ENCODE results near the gene RPA1.
"Not testable (repeated sequence)": the region's sequence is repeated elsewhere in the genome, so short reads cannot be mapped to it uniquely, and the experiment has no call there.

The RPA1 gene

GRCh38 chr17:1820528-1821252 lies 9.1 kb upstream of the RPA1 start:
- Histone ChIP-seq H3K27me3 (ENCODE audit: low read depth, low read length) (no peaks in the 10 kb centered on the region), H3K4me3 (ENCODE audit: low read depth in 1 of 2, low read length in 2 of 2) (no peak overlapping the region), H3K27ac (ENCODE audit: low read length) (no peak overlapping the region), H3K36me3 (ENCODE audit: control insufficient read depth in 1 of 2, insufficient read depth in 2 of 2, low read length in 2 of 2) (peaks cover 3 to 5% of the 10 kb centered on the region in 2 donors), H3K9me3 (ENCODE audit: control insufficient read depth in 1 of 2, low read length in 2 of 2) (no peaks in the 10 kb centered on the region), H3K4me1 (ENCODE audit: control insufficient read depth in 1 of 2, insufficient read depth in 2 of 2, low read length in 2 of 2) (no peaks in the 10 kb centered on the region)

GRCh38 chr17:1829216-1829591 lies 601 bp upstream of the RPA1 start:
- Histone ChIP-seq H3K4me3 (ENCODE audit: low read depth in 1 of 2, low read length in 2 of 2) (peak overlapping the region; percentile 79 to 89), H3K36me3 (ENCODE audit: control insufficient read depth in 1 of 2, insufficient read depth in 2 of 2, low read length in 2 of 2) (peaks cover 4 to 5% of the 10 kb centered on the region in 2 donors), H3K27me3 (ENCODE audit: low read depth, low read length) (no peaks in the 10 kb centered on the region), H3K9me3 (ENCODE audit: control insufficient read depth in 1 of 2, low read length in 2 of 2) (no peaks in the 10 kb centered on the region), H3K27ac (ENCODE audit: low read length) (peak overlapping the region; percentile 67), H3K4me1 (ENCODE audit: control insufficient read depth in 1 of 2, insufficient read depth in 2 of 2, low read length in 2 of 2) (peaks cover 11 to 19% of the 10 kb centered on the region in 2 donors)

- Histone ChIP-seq H3K4me3 (ENCODE audit: low read depth in 1 of 2, low read length in 2 of 2) (peak overlapping the region; percentile 79 to 89), H3K9me3 (ENCODE audit: control insufficient read depth in 1 of 2, low read length in 2 of 2) (no peaks in the 10 kb centered on the region), H3K27me3 (ENCODE audit: low read depth, low read length) (no peaks in the 10 kb centered on the region), H3K27ac (ENCODE audit: low read length) (peak overlapping the region; percentile 56), H3K4me1 (ENCODE audit: control insufficient read depth in 1 of 2, insufficient read depth in 2 of 2, low read length in 2 of 2) (peaks cover 11 to 19% of the 10 kb centered on the region in 2 donors), H3K36me3 (ENCODE audit: control insufficient read depth in 1 of 2, insufficient read depth in 2 of 2, low read length in 2 of 2) (peaks cover 4% of the 10 kb centered on the region in 2 donors)
Observed at GRCh38 chr17:1830288-1830687, 483 bp downstream of the RPA1 start.

GRCh38 chr17:1834380-1835149 lies 4.8 kb downstream of the RPA1 start:
- H3K4me3 ChIP-seq (ENCODE audit: low read depth in 1 of 2, low read length in 2 of 2): no peak overlapping the region
- H3K27ac ChIP-seq (ENCODE audit: low read length): no peak overlapping the region
- peaks cover 0 to 6% of the 10 kb centered on the region in 2 donors for H3K36me3 ChIP-seq (ENCODE audit: control insufficient read depth in 1 of 2, insufficient read depth in 2 of 2, low read length in 2 of 2)
- H3K9me3 ChIP-seq (ENCODE audit: control insufficient read depth in 1 of 2, low read length in 2 of 2): no peaks in the 10 kb centered on the region
- H3K4me1 ChIP-seq (ENCODE audit: control insufficient read depth in 1 of 2, insufficient read depth in 2 of 2, low read length in 2 of 2): peaks cover 5 to 10% of the 10 kb centered on the region in 2 donors
- no peaks in the 10 kb centered on the region for H3K27me3 ChIP-seq (ENCODE audit: low read depth, low read length)

GRCh38 chr17:1839516-1839915 lies 9.7 kb downstream of the RPA1 start:
- Histone ChIP-seq H3K27me3 (ENCODE audit: low read depth, low read length) (no peaks in the 10 kb centered on the region), H3K36me3 (ENCODE audit: control insufficient read depth in 1 of 2, insufficient read depth in 2 of 2, low read length in 2 of 2) (peaks cover 17 to 25% of the 10 kb centered on the region in 2 donors), H3K9me3 (ENCODE audit: control insufficient read depth in 1 of 2, low read length in 2 of 2) (no peaks in the 10 kb centered on the region), H3K4me1 (ENCODE audit: control insufficient read depth in 1 of 2, insufficient read depth in 2 of 2, low read length in 2 of 2) (no peaks in the 10 kb centered on the region), H3K27ac (ENCODE audit: low read length) (no peak overlapping the region), H3K4me3 (ENCODE audit: low read depth in 1 of 2, low read length in 2 of 2) (no peak overlapping the region)

GRCh38 chr17:1843947-1844346 lies 14.1 kb downstream of the RPA1 start:
- peaks cover 32 to 50% of the 10 kb centered on the region in 2 donors for H3K36me3 ChIP-seq (ENCODE audit: control insufficient read depth in 1 of 2, insufficient read depth in 2 of 2, low read length in 2 of 2)
- H3K9me3 ChIP-seq (ENCODE audit: control insufficient read depth in 1 of 2, low read length in 2 of 2): no peaks in the 10 kb centered on the region
- H3K27me3 ChIP-seq (ENCODE audit: low read depth, low read length): no peaks in the 10 kb centered on the region
- no peaks in the 10 kb centered on the region for H3K4me1 ChIP-seq (ENCODE audit: control insufficient read depth in 1 of 2, insufficient read depth in 2 of 2, low read length in 2 of 2)
- H3K27ac ChIP-seq (ENCODE audit: low read length): no peak overlapping the region
- H3K4me3 ChIP-seq (ENCODE audit: low read depth in 1 of 2, low read length in 2 of 2): no peak overlapping the region

GRCh38 chr17:1847191-1847590 lies 17.4 kb downstream of the RPA1 start:
- H3K4me3 ChIP-seq (ENCODE audit: low read depth in 1 of 2, low read length in 2 of 2): no peak overlapping the region
- no peaks in the 10 kb centered on the region for H3K9me3 ChIP-seq (ENCODE audit: control insufficient read depth in 1 of 2, low read length in 2 of 2)
- no peak overlapping the region for H3K27ac ChIP-seq (ENCODE audit: low read length)
- H3K27me3 ChIP-seq (ENCODE audit: low read depth, low read length): no peaks in the 10 kb centered on the region
- H3K4me1 ChIP-seq (ENCODE audit: control insufficient read depth in 1 of 2, insufficient read depth in 2 of 2, low read length in 2 of 2): no peaks in the 10 kb centered on the region
- H3K36me3 ChIP-seq (ENCODE audit: control insufficient read depth in 1 of 2, insufficient read depth in 2 of 2, low read length in 2 of 2): peaks cover 35 to 55% of the 10 kb centered on the region in 2 donors

GRCh38 chr17:1852327-1852726 lies 22.5 kb downstream of the RPA1 start:
- H3K27me3 ChIP-seq (ENCODE audit: low read depth, low read length): no peaks in the 10 kb centered on the region
- no peak overlapping the region for H3K27ac ChIP-seq (ENCODE audit: low read length)
- H3K4me1 ChIP-seq (ENCODE audit: control insufficient read depth in 1 of 2, insufficient read depth in 2 of 2, low read length in 2 of 2): no peaks in the 10 kb centered on the region
- H3K36me3 ChIP-seq (ENCODE audit: control insufficient read depth in 1 of 2, insufficient read depth in 2 of 2, low read length in 2 of 2): peaks cover 24 to 42% of the 10 kb centered on the region in 2 donors
- no peaks in the 10 kb centered on the region for H3K9me3 ChIP-seq (ENCODE audit: control insufficient read depth in 1 of 2, low read length in 2 of 2)
- no peak overlapping the region for H3K4me3 ChIP-seq (ENCODE audit: low read depth in 1 of 2, low read length in 2 of 2)

- Histone ChIP-seq H3K36me3 (ENCODE audit: control insufficient read depth in 1 of 2, insufficient read depth in 2 of 2, low read length in 2 of 2) (peaks cover 20 to 36% of the 10 kb centered on the region in 2 donors), H3K9me3 (ENCODE audit: control insufficient read depth in 1 of 2, low read length in 2 of 2) (no peaks in the 10 kb centered on the region)
Observed at GRCh38 chr17:1853698-1854097, 23.9 kb downstream of the RPA1 start.

GRCh38 chr17:1856462-1856861 lies 26.7 kb downstream of the RPA1 start:
- H3K4me3 ChIP-seq (ENCODE audit: low read depth in 1 of 2, low read length in 2 of 2); H3K27ac ChIP-seq (ENCODE audit: low read length); H3K4me1 ChIP-seq (ENCODE audit: control insufficient read depth in 1 of 2, insufficient read depth in 2 of 2, low read length in 2 of 2); H3K9me3 ChIP-seq (ENCODE audit: control insufficient read depth in 1 of 2, low read length in 2 of 2); H3K27me3 ChIP-seq (ENCODE audit: low read depth, low read length): not testable (repeated sequence)
- H3K36me3 ChIP-seq (ENCODE audit: control insufficient read depth in 1 of 2, insufficient read depth in 2 of 2, low read length in 2 of 2): peaks cover 20 to 47% of the 10 kb centered on the region in 2 donors

More at GRCh38 chr17:1853698-1854097, 23.9 kb downstream of the RPA1 start:
- no peaks in the 10 kb centered on the region for H3K4me1 ChIP-seq (ENCODE audit: control insufficient read depth in 1 of 2, insufficient read depth in 2 of 2, low read length in 2 of 2)
- H3K27ac ChIP-seq (ENCODE audit: low read length): no peak overlapping the region
- H3K27me3 ChIP-seq (ENCODE audit: low read depth, low read length): no peaks in the 10 kb centered on the region
- H3K4me3 ChIP-seq (ENCODE audit: low read depth in 1 of 2, low read length in 2 of 2): no peak overlapping the region

- Histone ChIP-seq H3K27ac (ENCODE audit: low read length) (peak overlapping the region; percentile 31), H3K27me3 (ENCODE audit: low read depth, low read length) (no peaks in the 10 kb centered on the region), H3K4me3 (ENCODE audit: low read depth in 1 of 2, low read length in 2 of 2) (no peak overlapping the region), H3K36me3 (ENCODE audit: control insufficient read depth in 1 of 2, insufficient read depth in 2 of 2, low read length in 2 of 2) (peaks cover 0 to 11% of the 10 kb centered on the region in 2 donors), H3K9me3 (ENCODE audit: control insufficient read depth in 1 of 2, low read length in 2 of 2) (no peaks in the 10 kb centered on the region), H3K4me1 (ENCODE audit: control insufficient read depth in 1 of 2, insufficient read depth in 2 of 2, low read length in 2 of 2) (no peaks in the 10 kb centered on the region)
Observed at GRCh38 chr17:1860978-1861377, 31.2 kb downstream of the RPA1 start.
